Subcutaneous abdominal adipose tissue (tissue), 5 donors: ENCODE data around the gene NXN.
A peak's percentile ranks its signal among the peaks of the same experiment; 100 is the strongest.

Experiments used
- H3K27ac ChIP-seq: one replicate; pipeline ENCODE4 v1.7.0; 2013; ENCODE audit warnings: low read depth, mild to moderate bottlenecking, inconsistent platforms, low read length, moderate library complexity
- H3K27me3 ChIP-seq, 5 donors: one replicate each; pipeline ENCODE4 v1.7.0; 2013; ENCODE audit warnings: low read length in 5 of 5, inconsistent platforms in 1 of 5; ENCODE audit not compliant: control insufficient read depth in 5 of 5, insufficient read depth in 4 of 5
- H3K36me3 ChIP-seq, 5 donors: one replicate each; pipeline ENCODE4 v1.7.0; 2013; ENCODE audit warnings: low read length in 5 of 5; ENCODE audit not compliant: control insufficient read depth in 5 of 5, insufficient read depth in 5 of 5
- H3K4me1 ChIP-seq, 5 donors: one replicate each; pipeline ENCODE4 v1.7.0; 2013; ENCODE audit warnings: low read length in 5 of 5, mild to moderate bottlenecking in 3 of 5, moderate library complexity in 1 of 5; ENCODE audit not compliant: control insufficient read depth in 5 of 5, insufficient read depth in 5 of 5
- H3K4me3 ChIP-seq, 5 donors: one replicate each; pipeline ENCODE4 v1.7.0; 2013; ENCODE audit warnings: low read length in 5 of 5, low read depth in 1 of 5
- H3K9ac ChIP-seq, 5 donors: one replicate each; pipeline ENCODE4 v1.7.0; 2013; ENCODE audit warnings: low read length in 5 of 5, mild to moderate bottlenecking in 4 of 5, moderate library complexity in 3 of 5
- H3K9me3 ChIP-seq, 5 donors: one replicate each; pipeline ENCODE4 v1.7.0; 2013; ENCODE audit warnings: low read length in 5 of 5; ENCODE audit not compliant: control insufficient read depth in 5 of 5
- donor health status: healthy.
- donor health status: healthy.
- donor health status: healthy.
- donor health status: healthy.
- donor health status: healthy.

The NXN gene

DNA sequence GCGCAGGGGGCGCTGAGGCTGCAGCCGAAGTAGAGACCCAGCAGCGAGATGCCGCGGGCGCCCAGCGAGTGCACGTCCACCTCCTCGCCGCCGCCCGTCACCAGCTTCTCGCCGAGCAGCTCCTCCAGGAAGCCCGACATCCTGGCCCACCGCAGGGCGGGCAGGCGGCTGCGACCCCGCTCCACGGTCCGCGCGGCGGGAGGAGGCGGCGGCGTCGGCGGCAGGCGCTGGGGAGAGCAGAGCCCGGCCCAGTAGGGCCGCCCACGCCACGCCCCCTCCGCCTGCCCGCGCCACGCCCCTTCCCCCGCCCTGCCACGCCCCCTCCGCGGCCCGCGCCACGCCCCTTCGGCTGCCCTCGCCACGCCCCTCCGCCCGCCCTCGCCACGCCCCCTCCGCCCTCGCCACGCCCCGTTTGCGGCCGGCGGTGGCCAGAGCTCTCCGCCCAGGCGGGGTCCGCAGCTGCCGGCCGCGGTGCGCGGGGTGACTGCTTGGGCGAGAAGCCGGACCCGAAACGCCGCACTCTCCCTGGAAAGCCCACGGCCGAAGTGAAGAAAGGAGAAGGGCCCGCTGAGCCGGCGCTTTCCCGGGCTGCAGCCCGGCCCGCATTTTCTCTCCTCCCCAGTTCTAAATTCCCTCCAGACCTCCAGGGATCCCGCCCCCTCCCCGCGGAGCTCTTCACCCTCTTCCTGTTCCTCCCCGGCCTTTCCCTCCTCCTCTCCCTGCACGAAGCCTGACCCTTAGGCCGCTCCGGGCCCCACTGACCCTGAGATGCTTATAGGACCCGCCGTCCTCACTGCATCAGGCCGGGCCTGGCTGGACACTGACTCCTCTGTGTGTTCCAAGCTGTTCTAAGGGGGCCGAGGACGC, at the start of gene NXN:
Gene NXN, minus strand, starts transcription at position 238 of the 867 bp plus-strand sequence.
- H3K9me3 ChIP-seq, result no peaks in the 10 kb centered on the region
- H3K4me1 ChIP-seq, result peaks cover 0 to 36% (median 25%) of the 10 kb centered on the region in 5 donors
- H3K27me3 ChIP-seq, result peaks cover 0 to 18% (median 13%) of the 10 kb centered on the region in 5 donors
- peak within 1 kb of the TSS in 4 of 5 donors; percentile 61 to 81 (median 70) for H3K9ac ChIP-seq
- H3K4me3 ChIP-seq, result peak within 1 kb of the TSS in 4 of 5 donors; percentile 67 to 72 (median 68)
- H3K36me3 ChIP-seq, result no peaks in the 10 kb centered on the region
- H3K27ac ChIP-seq, result peak within 1 kb of the TSS; percentile 46

DNA sequence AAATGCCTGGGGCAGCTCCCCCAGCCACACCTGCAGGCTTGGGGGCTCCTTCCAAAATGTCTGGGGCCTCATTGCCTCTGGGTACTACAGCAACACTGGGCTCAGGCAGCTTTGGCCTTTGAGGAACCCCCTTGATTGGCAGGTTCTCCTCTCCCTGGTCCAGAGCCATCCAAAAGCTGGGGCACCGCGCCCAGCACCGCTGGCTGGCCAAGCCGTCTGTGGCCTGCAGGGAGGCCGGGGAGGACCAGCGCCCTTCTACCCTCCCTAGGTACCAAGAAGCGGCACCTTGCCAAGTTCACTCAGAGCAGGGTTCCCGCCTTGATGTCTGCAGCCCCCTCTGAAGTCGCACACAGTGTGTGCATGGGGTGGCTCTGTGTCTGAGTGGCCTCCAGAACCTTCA, 47.5 kb upstream of the NXN start:
- no peak overlapping the region for H3K27ac ChIP-seq
- no peak overlapping the region for H3K4me3 ChIP-seq
- no peaks in the 10 kb centered on the region for H3K27me3 ChIP-seq
- H3K4me1 ChIP-seq, result peaks cover 3 to 39% (median 35%) of the 10 kb centered on the region in 5 donors
- peaks cover 0 to 23% (median 5%) of the 10 kb centered on the region in 5 donors for H3K36me3 ChIP-seq
- H3K9ac ChIP-seq, result no peak overlapping the region
- no peaks in the 10 kb centered on the region for H3K9me3 ChIP-seq

DNA sequence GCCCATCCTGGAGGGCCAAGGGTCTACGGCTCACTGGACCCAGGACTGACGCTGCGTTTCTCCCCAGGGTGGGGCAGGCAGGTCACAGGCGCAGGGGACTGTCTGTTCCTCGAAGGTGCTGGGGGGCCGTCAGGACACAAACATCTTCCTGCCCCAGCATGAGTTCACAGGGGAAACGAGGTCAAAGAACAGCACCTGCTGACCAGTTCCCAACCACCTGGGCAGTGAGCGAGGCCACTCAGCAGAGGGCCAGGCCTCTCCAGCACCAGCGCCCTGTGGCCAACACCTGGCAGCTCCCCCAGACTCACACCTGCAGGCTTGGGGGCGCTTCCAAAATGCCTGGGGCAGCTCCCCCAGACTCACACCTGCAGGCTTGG, 47.0 kb upstream of the NXN start:
- Histone ChIP-seq H3K4me3 (no peak overlapping the region), H3K9me3 (no peaks in the 10 kb centered on the region), H3K27ac (no peak overlapping the region), H3K9ac (no peak overlapping the region), H3K27me3 (no peaks in the 10 kb centered on the region), H3K4me1 (peaks cover 3 to 38% (median 36%) of the 10 kb centered on the region in 5 donors), H3K36me3 (peaks cover 0 to 23% (median 5%) of the 10 kb centered on the region in 5 donors)

GRCh38 chr17:1025733-1026598, 46.4 kb upstream of the NXN start:
- Histone ChIP-seq H3K27me3 (no peaks in the 10 kb centered on the region), H3K27ac (no peak overlapping the region), H3K36me3 (peaks cover 0 to 23% (median 5%) of the 10 kb centered on the region in 5 donors), H3K4me1 (peaks cover 3 to 35% (median 33%) of the 10 kb centered on the region in 5 donors), H3K4me3 (no peak overlapping the region), H3K9me3 (no peaks in the 10 kb centered on the region), H3K9ac (no peak overlapping the region)

DNA sequence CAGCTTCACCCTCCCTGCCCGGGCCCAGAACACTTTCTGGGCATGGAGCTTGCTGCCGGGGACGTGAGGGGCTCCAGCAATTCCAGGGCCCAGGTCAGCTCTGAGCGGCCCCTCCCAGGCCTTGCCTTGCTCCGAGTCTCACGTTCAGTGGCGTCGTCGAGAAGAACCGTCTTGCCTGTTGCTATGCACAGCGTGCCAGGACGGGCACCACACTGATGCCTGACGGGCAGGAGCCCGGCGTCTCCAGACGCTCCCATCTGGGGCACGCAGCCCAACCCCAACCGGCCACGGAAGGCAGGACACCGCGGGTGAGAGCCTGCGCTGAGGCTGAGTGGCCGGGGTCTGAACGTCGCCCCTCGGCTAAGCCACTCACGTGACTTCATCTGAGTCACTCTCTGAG, 44.5 kb upstream of the NXN start:
- Histone ChIP-seq H3K36me3 (peaks cover 0 to 23% (median 5%) of the 10 kb centered on the region in 5 donors), H3K4me3 (no peak overlapping the region), H3K9ac (no peak overlapping the region), H3K9me3 (no peaks in the 10 kb centered on the region), H3K27ac (no peak overlapping the region), H3K4me1 (peaks cover 3 to 21% (median 18%) of the 10 kb centered on the region in 5 donors), H3K27me3 (no peaks in the 10 kb centered on the region)

GRCh38 chr17:1022278-1023024, 42.9 kb upstream of the NXN start:
- Histone ChIP-seq H3K27me3 (no peaks in the 10 kb centered on the region), H3K36me3 (peaks cover 0 to 24% (median 11%) of the 10 kb centered on the region in 5 donors), H3K4me1 (peaks cover 3 to 20% (median 18%) of the 10 kb centered on the region in 5 donors), H3K4me3 (no peak overlapping the region), H3K9ac (peak overlapping the region in 1 of 5 donors; percentile 26), H3K27ac (no peak overlapping the region), H3K9me3 (no peaks in the 10 kb centered on the region)

GRCh38 chr17:1021147-1021546, 41.6 kb upstream of the NXN start:
- Histone ChIP-seq H3K9ac (no peak overlapping the region), H3K9me3 (no peaks in the 10 kb centered on the region), H3K4me1 (peaks cover 3 to 12% (median 10%) of the 10 kb centered on the region in 5 donors), H3K27me3 (no peaks in the 10 kb centered on the region), H3K4me3 (no peak overlapping the region), H3K27ac (no peak overlapping the region), H3K36me3 (peaks cover 0 to 19% (median 13%) of the 10 kb centered on the region in 5 donors)

GRCh38 chr17:1019451-1019850, 39.9 kb upstream of the NXN start:
- no peak overlapping the region for H3K27ac ChIP-seq
- H3K36me3 ChIP-seq, result peaks cover 0 to 19% (median 11%) of the 10 kb centered on the region in 5 donors
- H3K27me3 ChIP-seq, result no peaks in the 10 kb centered on the region
- no peak overlapping the region for H3K9ac ChIP-seq
- H3K4me3 ChIP-seq, result no peak overlapping the region
- H3K9me3 ChIP-seq, result no peaks in the 10 kb centered on the region
- H3K4me1 ChIP-seq, result peaks cover 3 to 12% (median 10%) of the 10 kb centered on the region in 5 donors

- Histone ChIP-seq H3K27me3 (no peaks in the 10 kb centered on the region), H3K36me3 (peaks cover 0 to 15% (median 11%) of the 10 kb centered on the region in 5 donors), H3K27ac (no peak overlapping the region), H3K4me3 (no peak overlapping the region), H3K4me1 (peaks cover 3 to 12% (median 10%) of the 10 kb centered on the region in 5 donors), H3K9ac (no peak overlapping the region), H3K9me3 (no peaks in the 10 kb centered on the region)
These were observed 39.0 kb upstream of the NXN start for GRCh38 chr17:1018547-1018946.
